ENCODE measurements around the gene U2AF2.

Gene U2AF2

GRCh38 chr19:55677572-55678028 is 22.8 kb downstream of the U2AF2 start:
- DNase-seq: peak; percentile 60

- peak; percentile 98 for DNase-seq
Measured at GRCh38 chr19:55678121-55678671, 23.4 kb downstream of the U2AF2 start.

- DNase-seq: no peak
Measured at GRCh38 chr19:55679343-55680257, 24.8 kb downstream of the U2AF2 start.

GRCh38 chr19:55680339-55681130 is 25.7 kb downstream of the U2AF2 start:
- no peak for DNase-seq

GRCh38 chr19:55681131-55682092 is 26.6 kb downstream of the U2AF2 start:
- no peak for DNase-seq

- no peak for DNase-seq
Measured at GRCh38 chr19:55683449-55684261, 28.8 kb downstream of the U2AF2 start.

GRCh38 chr19:55684946-55685681 is 30.3 kb downstream of the U2AF2 start:
- no peak for DNase-seq

GRCh38 chr19:55685776-55686175 is 30.9 kb downstream of the U2AF2 start:
- DNase-seq: no peak

GRCh38 chr19:55686311-55687050 is 31.6 kb downstream of the U2AF2 start:
- DNase-seq: no peak

GRCh38 chr19:55687281-55688201 is 32.7 kb downstream of the U2AF2 start:
- no peak for DNase-seq

- DNase-seq: no peak
Measured at GRCh38 chr19:55688422-55689218, 33.8 kb downstream of the U2AF2 start.

- DNase-seq: no peak
Measured at GRCh38 chr19:55689411-55690108, 34.7 kb downstream of the U2AF2 start.

- no peak for DNase-seq
Measured at GRCh38 chr19:55690109-55690768, 35.4 kb downstream of the U2AF2 start.

GRCh38 chr19:55690769-55691545 is 36.1 kb downstream of the U2AF2 start:
- DNase-seq: no peak

- DNase-seq: no peak
Measured at GRCh38 chr19:55691561-55692481, 37.0 kb downstream of the U2AF2 start.
